ENCODE results near the gene FMN2. TPM values are rescaled to one million over a fixed set of nuclear protein-coding genes. Genes with fewer than 3 reads are reported as not detected.

Gene FMN2
- total RNA-seq, 1 experiment from 2014 or later = not detected

DNA sequence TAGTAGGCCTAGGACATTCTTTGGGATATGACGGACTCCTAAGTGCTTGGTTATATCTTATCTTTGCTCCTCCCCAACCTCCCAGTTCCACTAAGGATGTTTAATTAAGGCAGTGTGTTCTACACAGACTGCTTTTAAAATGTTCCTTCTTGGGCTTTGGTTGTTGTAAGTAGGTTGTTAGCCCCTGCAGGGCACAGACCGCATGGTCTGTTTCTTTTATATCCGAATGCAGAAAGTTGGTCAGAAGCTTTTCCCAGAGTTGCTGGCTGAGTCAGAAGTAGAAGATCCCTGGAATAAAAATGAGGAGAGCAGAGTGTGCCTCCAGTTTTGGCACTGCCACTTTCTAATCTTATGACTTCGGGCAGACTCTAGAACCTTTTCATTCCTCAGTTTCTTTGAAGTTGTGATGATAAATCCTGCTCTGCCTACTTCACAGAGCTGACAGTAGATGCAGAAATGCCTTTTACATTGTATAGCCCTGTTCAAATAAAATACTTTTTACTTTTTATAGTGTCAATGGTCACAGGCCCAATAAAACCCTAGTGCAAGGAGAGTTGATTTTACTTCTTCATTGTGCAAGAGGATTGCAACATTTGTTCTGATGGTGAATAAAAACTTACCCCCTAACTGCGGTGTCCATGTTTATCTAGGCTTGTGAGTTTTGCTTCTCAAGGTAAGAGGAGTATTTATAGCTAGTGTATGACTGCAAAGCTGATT, 18.4 kb downstream of the FMN2 start:
- DNase-seq = no peak
- no TSS peak for BruUV-seq (replicated peaks)
- H3K4me1 ChIP-seq = peaks cover 18% of the 10 kb centered on the region
- intact Hi-C loops (cut with micrococcal nuclease; ENCODE audit: unreplicated experiment) = no loop called here
- POLR2A ChIA-PET = no interaction called here
- no peak overlapping the region for H3K27ac Mint-ChIP-seq (ENCODE audit: unreplicated experiment)
- H3K27me3 Mint-ChIP-seq (ENCODE audit: insufficient read depth, unreplicated experiment) = no peaks in the 10 kb centered on the region
- CTCF ChIA-PET = no interaction called here
- no peaks in the 10 kb centered on the region for H3K36me3 ChIP-seq (ENCODE audit: control insufficient read depth, insufficient read depth, low read length)
- H3K4me3 ChIP-seq (ENCODE audit: low read depth, low read length) = no peak overlapping the region
- no peak overlapping the region for H3K4me3 Mint-ChIP-seq (ENCODE audit: unreplicated experiment)
- H3K4me1 Mint-ChIP-seq (ENCODE audit: low read depth, unreplicated experiment) = no peaks in the 10 kb centered on the region
- H3K9me3 Mint-ChIP-seq (ENCODE audit: unreplicated experiment) = no peaks in the 10 kb centered on the region
- no peaks in the 10 kb centered on the region for H3K36me3 Mint-ChIP-seq (ENCODE audit: insufficient read depth, unreplicated experiment)
- no peaks in the 10 kb centered on the region for H3K27me3 ChIP-seq (replicated peaks; ENCODE audit: control insufficient read depth, insufficient read depth, low read length)
- H3K9me3 ChIP-seq = no peaks in the 10 kb centered on the region
- TF ChIP-seq, protein P1, sequence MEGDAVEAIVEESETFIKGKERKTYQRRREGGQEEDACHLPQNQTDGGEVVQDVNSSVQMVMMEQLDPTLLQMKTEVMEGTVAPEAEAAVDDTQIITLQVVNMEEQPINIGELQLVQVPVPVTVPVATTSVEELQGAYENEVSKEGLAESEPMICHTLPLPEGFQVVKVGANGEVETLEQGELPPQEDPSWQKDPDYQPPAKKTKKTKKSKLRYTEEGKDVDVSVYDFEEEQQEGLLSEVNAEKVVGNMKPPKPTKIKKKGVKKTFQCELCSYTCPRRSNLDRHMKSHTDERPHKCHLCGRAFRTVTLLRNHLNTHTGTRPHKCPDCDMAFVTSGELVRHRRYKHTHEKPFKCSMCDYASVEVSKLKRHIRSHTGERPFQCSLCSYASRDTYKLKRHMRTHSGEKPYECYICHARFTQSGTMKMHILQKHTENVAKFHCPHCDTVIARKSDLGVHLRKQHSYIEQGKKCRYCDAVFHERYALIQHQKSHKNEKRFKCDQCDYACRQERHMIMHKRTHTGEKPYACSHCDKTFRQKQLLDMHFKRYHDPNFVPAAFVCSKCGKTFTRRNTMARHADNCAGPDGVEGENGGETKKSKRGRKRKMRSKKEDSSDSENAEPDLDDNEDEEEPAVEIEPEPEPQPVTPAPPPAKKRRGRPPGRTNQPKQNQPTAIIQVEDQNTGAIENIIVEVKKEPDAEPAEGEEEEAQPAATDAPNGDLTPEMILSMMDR (IDR thresholded peaks at IDR 0.05; ENCODE audit: insufficient read depth in 1 of 2, low read depth in 1 of 2, low read length in 1 of 2, severe bottlenecking in 1 of 2, unreplicated experiment in 1 of 2) = no peak

DNA sequence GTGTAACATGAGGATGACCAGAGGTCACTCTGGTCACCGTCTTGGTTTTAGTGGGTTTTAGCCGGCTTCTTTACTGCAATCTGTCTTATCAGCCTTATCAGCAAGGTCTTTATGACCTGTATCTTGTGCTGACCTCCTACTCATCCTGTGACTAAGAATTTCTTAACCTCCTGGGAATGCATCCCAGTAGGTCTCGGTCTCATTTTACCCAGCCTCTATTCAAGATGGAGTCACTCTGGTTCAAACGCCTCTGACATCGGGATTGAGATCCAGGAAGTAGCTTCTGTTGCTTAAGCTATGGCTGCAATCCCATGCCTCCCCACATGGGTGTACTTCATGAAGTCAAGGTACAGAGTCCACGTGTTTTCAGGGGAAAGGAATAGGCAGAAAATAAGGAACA, 19.9 kb downstream of the FMN2 start:
- intact Hi-C loops (cut with micrococcal nuclease; ENCODE audit: unreplicated experiment) = no loop called here
- BruUV-seq (replicated peaks) = no TSS peak
- DNase-seq = peak; percentile 11 to 45
- TF ChIP-seq, protein P1 (IDR thresholded peaks at IDR 0.05; ENCODE audit: insufficient read depth in 1 of 2, low read depth in 1 of 2, low read length in 1 of 2, severe bottlenecking in 1 of 2, unreplicated experiment in 1 of 2) = peak in 1 of 2 experiments; percentile 0
- H3K27ac Mint-ChIP-seq (ENCODE audit: unreplicated experiment) = no peak overlapping the region
- no peaks in the 10 kb centered on the region for H3K27me3 Mint-ChIP-seq (ENCODE audit: insufficient read depth, unreplicated experiment)
- Histone ChIP-seq H3K9me3 (no peaks in the 10 kb centered on the region), H3K4me1 (peaks cover 18% of the 10 kb centered on the region), H3K4me3 (ENCODE audit: low read depth, low read length) (no peak overlapping the region), H3K27me3 (replicated peaks; ENCODE audit: control insufficient read depth, insufficient read depth, low read length) (no peaks in the 10 kb centered on the region), H3K36me3 (ENCODE audit: control insufficient read depth, insufficient read depth, low read length) (no peaks in the 10 kb centered on the region)
- CTCF ChIA-PET = no interaction called here
- H3K36me3 Mint-ChIP-seq (ENCODE audit: insufficient read depth, unreplicated experiment) = no peaks in the 10 kb centered on the region
- POLR2A ChIA-PET = no interaction called here
- no peaks in the 10 kb centered on the region for H3K4me1 Mint-ChIP-seq (ENCODE audit: low read depth, unreplicated experiment)
- H3K4me3 Mint-ChIP-seq (ENCODE audit: unreplicated experiment) = no peak overlapping the region
- H3K9me3 Mint-ChIP-seq (ENCODE audit: unreplicated experiment) = no peaks in the 10 kb centered on the region

DNA sequence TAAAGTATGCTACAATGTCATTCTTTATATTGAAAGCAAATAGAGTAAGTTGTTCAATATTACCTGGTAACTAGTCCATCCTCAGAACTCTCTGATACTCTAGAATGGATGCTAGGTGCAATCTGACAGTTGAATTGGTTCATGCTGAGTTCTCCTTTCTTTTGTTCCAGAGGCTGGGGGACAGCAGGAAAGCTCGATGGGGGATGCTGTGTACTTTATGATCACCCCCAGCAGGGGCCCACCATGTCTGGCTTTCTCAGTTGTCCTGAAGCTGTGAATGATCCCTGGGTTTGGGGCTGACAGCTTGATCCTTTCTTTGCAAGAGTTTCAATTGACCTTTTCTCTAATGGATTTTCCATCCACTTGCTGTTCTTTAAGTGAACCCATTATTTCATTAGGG, 22.5 kb downstream of the FMN2 start:
- DNase-seq = no peak
- no peaks in the 10 kb centered on the region for H3K9me3 Mint-ChIP-seq (ENCODE audit: unreplicated experiment)
- H3K4me1 Mint-ChIP-seq (ENCODE audit: low read depth, unreplicated experiment) = no peaks in the 10 kb centered on the region
- no TSS peak for BruUV-seq (replicated peaks)
- POLR2A ChIA-PET = no interaction called here
- intact Hi-C loops (cut with micrococcal nuclease; ENCODE audit: unreplicated experiment) = no loop called here
- H3K36me3 Mint-ChIP-seq (ENCODE audit: insufficient read depth, unreplicated experiment) = no peaks in the 10 kb centered on the region
- Histone ChIP-seq H3K9me3 (no peaks in the 10 kb centered on the region), H3K36me3 (ENCODE audit: control insufficient read depth, insufficient read depth, low read length) (no peaks in the 10 kb centered on the region), H3K27me3 (replicated peaks; ENCODE audit: control insufficient read depth, insufficient read depth, low read length) (no peaks in the 10 kb centered on the region), H3K4me3 (ENCODE audit: low read depth, low read length) (no peak overlapping the region), H3K4me1 (peaks cover 18% of the 10 kb centered on the region)
- no peak overlapping the region for H3K27ac Mint-ChIP-seq (ENCODE audit: unreplicated experiment)
- H3K27me3 Mint-ChIP-seq (ENCODE audit: insufficient read depth, unreplicated experiment) = no peaks in the 10 kb centered on the region
- CTCF ChIA-PET = no interaction called here
- H3K4me3 Mint-ChIP-seq (ENCODE audit: unreplicated experiment) = no peak overlapping the region
- TF ChIP-seq, protein P1 (IDR thresholded peaks at IDR 0.05; ENCODE audit: insufficient read depth in 1 of 2, low read depth in 1 of 2, low read length in 1 of 2, severe bottlenecking in 1 of 2, unreplicated experiment in 1 of 2) = no peak
